GM10266 (cell line): ENCODE data around the gene LRRC73.

Experiments
- DNase-seq: peaks from one replicate; pipeline ENCODE4 v3.0.0; 2012; ENCODE audit errors: extremely low spot score
- TF ChIP-seq, protein P1 (sequence below): IDR thresholded peaks from 2 replicates; pipeline ENCODE4 v1.5.1; 2012; ENCODE audit warnings: mild to moderate bottlenecking, low read depth; ENCODE audit not compliant: control insufficient read depth, insufficient read depth; ENCODE audit errors: missing control alignments

Gene LRRC73

DNA sequence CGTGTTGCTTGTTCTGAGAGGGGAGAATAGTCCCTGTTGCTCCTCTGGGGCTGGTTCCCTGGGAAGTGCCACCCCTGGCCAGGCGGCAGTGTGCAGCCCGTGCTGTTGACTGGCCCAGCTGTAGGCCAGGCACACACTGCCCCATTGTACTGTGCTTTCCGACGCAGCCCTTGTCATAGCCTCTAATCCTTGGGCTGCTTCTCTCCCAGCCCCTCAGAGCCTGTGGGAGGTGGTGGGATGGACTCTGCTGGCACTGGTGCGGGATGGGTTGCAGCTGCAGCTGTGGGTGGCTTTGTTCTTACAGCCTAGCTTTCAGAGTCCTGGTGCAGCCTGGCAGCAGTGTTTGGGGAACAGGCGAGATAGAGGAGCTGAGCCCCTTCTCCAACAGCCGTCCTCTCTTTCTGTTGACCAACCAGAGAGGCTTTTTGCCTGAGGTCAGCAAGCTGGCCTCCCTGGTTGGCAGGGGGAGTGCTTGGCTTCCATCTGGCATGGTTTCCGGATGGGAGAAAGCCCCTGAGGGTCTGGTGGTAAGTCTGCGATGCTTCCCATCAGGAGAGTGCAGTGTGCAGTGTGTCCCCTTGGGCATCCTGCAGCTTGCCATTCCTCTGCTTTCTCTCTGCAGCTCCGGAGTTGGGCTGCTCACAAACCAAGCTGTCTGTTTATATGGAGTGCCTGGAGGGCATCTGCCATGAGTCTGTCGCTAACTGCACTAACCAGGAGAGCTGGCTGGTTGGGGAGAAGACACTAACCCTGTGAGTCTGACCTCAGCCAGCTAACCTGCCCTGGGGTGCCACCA, 20.7 kb downstream of the LRRC73 start:
- TF ChIP-seq, protein P1, sequence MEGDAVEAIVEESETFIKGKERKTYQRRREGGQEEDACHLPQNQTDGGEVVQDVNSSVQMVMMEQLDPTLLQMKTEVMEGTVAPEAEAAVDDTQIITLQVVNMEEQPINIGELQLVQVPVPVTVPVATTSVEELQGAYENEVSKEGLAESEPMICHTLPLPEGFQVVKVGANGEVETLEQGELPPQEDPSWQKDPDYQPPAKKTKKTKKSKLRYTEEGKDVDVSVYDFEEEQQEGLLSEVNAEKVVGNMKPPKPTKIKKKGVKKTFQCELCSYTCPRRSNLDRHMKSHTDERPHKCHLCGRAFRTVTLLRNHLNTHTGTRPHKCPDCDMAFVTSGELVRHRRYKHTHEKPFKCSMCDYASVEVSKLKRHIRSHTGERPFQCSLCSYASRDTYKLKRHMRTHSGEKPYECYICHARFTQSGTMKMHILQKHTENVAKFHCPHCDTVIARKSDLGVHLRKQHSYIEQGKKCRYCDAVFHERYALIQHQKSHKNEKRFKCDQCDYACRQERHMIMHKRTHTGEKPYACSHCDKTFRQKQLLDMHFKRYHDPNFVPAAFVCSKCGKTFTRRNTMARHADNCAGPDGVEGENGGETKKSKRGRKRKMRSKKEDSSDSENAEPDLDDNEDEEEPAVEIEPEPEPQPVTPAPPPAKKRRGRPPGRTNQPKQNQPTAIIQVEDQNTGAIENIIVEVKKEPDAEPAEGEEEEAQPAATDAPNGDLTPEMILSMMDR, result no peak
- DNase-seq, result no peak

- DNase-seq, result no peak
- TF ChIP-seq, protein P1, result no peak
Measured at GRCh38 chr6:43488667-43489276, 21.4 kb downstream of the LRRC73 start.

DNA sequence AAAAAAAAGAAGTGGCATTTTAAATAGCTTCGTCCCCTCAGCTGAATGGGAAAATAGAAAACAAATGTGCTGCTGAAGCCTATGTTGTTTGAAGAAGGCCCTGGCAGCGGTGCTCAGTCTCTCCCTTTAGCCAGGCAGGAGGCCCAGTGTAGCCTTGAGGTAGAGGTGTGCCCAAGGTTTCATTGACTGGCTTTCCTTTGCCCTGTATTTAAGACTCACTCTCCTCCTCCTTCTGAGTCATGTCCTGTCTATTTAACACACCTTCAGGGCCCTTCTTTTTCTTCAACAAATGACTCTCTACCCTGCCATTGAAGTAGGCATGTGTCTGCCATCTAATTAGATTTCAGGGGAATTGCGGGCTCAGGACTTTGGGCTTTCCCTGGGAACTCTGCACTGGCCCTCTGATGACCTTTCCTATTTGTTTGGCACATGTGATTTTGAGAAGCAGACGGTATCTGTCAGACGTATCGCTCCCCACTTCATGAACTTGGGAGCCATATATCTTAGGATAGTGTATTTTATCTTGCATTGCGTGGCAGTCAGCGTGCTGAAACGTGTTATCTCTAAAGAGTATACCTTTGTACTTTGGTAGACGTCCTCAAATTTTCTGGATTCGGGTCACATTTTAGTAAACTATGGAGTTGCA, 28.4 kb downstream of the LRRC73 start:
- TF ChIP-seq, protein P1, result no peak
- DNase-seq, result no peak

DNA sequence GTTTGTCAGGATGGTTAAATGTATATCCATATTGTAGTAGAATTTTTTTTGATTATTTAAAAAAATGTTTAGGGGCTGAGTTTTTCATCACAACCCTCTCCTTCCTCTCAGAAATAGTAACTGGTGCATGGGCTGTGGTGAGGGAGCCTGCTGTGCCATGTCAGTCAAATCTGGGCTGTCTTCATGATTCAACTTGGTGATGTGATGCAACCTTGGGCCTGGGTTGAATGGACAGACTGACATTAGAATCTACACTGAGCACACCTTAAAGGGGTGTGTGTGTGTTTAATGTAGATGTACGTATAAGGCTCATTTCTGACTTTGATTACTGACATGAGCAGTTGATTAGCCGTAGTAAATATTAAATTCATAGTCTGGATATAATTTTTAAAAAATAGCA, 29.1 kb downstream of the LRRC73 start:
- TF ChIP-seq, protein P1, result no peak
- no peak for DNase-seq

GRCh38 chr6:43478008-43478372, 32.2 kb downstream of the LRRC73 start:
- TF ChIP-seq, protein P1, result no peak
- no peak for DNase-seq

DNA sequence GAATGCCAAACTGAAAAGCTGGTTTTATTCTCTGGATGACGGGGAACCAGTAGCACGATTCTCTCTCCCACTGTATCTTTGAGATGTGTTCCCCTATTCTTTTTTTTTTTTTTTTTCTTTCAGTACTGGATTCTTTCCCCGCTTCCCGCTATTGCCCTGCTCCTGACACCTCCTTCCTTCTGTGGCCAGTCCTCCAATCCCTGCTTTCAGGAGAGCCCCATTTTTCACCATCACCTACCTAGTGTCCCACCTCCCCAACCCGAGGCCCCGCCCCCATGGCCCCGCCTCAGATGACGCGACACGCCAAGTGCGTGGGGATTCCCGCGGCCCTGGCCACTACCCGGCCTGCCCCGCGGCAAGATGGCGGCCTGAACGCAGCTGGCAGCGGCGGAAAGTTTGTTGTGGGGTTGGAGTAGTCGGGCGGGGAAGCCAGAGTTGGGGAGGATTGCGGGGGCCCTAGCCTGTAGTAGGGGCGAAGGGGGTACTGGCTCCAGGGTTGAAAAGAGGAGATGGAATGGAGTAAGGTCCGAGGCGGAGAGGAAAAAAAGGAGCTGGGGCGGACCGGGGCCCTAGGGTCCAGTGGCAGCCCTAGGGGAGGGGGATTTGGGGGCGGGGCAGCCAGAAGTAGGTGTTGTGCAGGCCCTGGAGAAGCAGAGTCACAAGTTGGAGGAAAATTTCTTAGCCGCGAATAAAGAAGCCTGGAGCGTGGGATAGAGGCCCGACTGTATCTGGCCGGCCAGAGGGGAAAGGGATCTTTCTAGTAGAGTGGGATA, 32.7 kb downstream of the LRRC73 start, which contains the start of gene TJAP1:
TSS of gene TJAP1 (plus strand) at position 336 of the 773 bp plus-strand sequence. CDS start 21,432 bp downstream, outside the sequence.
- peak; percentile 91 for DNase-seq
- TF ChIP-seq, protein P1, result no peak
